Liver (tissue), 3 donors: Measurements from ENCODE around the gene SHC4.

ENCODE experiments used
- JUND ChIP-seq, 2 donors: IDR thresholded peaks; 2 replicates each; pipeline ENCODE4 v1.6.1; 2016; ENCODE audit warnings: antibody characterized with exemption in 2 of 2
- RAD21 ChIP-seq, 2 donors: IDR thresholded peaks; 2 replicates each; pipeline ENCODE4 v1.6.1; 2016; ENCODE audit warnings: antibody characterized with exemption in 2 of 2, mild to moderate bottlenecking in 2 of 2
- TAF1 ChIP-seq: conservative IDR thresholded peaks from 2 replicates; pipeline ENCODE4 v1.6.1; 2016; ENCODE audit warnings: antibody characterized with exemption, mild to moderate bottlenecking
- TF ChIP-seq, protein P1 (sequence below): fragments of 150-350 bp; IDR thresholded peaks from 2 replicates; pipeline ENCODE4 v1.5.1; 2017; ENCODE audit warnings: improper control_type of control experiment, low read depth, low read length; ENCODE audit not compliant: missing input control
- donor health status: healthy.
- donor health status: healthy.

GRCh38 chr15:48810414-48811324 lies 153.1 kb downstream of the SHC4 start, which contains the start of gene CEP152:
- peak in 1 of 2 donors; percentile 47 for TF ChIP-seq RAD21 (IDR thresholded peaks at IDR 0.05)
- TF ChIP-seq, protein P1, sequence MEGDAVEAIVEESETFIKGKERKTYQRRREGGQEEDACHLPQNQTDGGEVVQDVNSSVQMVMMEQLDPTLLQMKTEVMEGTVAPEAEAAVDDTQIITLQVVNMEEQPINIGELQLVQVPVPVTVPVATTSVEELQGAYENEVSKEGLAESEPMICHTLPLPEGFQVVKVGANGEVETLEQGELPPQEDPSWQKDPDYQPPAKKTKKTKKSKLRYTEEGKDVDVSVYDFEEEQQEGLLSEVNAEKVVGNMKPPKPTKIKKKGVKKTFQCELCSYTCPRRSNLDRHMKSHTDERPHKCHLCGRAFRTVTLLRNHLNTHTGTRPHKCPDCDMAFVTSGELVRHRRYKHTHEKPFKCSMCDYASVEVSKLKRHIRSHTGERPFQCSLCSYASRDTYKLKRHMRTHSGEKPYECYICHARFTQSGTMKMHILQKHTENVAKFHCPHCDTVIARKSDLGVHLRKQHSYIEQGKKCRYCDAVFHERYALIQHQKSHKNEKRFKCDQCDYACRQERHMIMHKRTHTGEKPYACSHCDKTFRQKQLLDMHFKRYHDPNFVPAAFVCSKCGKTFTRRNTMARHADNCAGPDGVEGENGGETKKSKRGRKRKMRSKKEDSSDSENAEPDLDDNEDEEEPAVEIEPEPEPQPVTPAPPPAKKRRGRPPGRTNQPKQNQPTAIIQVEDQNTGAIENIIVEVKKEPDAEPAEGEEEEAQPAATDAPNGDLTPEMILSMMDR = no peak
- TF ChIP-seq JUND (IDR thresholded peaks at IDR 0.05) = peak; percentile 80 to 85
- TF ChIP-seq TAF1 = peak; percentile 71
